ENCODE data around the gene GCC2.
"Not testable (repeated sequence)": the region's sequence is repeated elsewhere in the genome, so short reads cannot be mapped to it uniquely, and the experiment has no call there.

GCC2 gene

DNA sequence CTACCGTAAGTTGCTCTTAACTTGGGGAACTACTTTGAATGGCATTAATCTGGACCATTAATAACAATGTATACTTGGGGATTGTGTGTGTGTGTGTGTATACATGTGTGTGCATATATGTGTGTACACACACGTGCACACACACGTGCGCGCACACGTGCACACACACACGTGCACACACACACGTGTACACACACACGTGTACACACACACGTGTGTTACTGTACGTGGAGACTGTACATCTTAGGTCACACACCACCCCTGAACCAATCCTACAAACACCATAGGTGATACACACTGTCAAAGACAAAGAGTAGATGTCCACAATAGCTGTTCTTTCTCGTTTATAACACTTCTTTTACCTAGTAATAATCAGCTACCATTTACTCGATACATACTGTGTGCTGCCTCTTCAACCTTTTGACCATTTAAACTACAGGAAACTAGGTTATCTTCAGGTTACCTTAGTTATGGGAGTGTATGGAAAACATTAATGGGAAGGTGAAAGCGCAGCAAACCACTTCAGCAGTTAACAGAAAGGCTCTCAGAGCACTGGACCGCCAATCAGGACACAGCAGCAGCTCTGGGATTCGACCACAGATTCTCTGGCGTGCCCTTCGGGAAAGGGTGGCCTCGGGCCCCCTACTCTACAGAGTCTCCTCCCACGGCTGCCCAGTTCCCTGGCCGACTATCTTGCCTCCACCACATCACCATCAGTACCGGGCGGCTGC, 894 bp upstream of the GCC2 start:
- no peak for TF ChIP-seq POLR2A (IDR thresholded peaks at IDR 0.05; ENCODE audit: extremely low read depth, insufficient read length)
- TF ChIP-seq, protein P1, sequence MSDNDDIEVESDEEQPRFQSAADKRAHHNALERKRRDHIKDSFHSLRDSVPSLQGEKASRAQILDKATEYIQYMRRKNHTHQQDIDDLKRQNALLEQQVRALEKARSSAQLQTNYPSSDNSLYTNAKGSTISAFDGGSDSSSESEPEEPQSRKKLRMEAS (IDR thresholded peaks at IDR 0.05; ENCODE audit: low read depth, low read length) = no peak
- TF ChIP-seq, protein P2, sequence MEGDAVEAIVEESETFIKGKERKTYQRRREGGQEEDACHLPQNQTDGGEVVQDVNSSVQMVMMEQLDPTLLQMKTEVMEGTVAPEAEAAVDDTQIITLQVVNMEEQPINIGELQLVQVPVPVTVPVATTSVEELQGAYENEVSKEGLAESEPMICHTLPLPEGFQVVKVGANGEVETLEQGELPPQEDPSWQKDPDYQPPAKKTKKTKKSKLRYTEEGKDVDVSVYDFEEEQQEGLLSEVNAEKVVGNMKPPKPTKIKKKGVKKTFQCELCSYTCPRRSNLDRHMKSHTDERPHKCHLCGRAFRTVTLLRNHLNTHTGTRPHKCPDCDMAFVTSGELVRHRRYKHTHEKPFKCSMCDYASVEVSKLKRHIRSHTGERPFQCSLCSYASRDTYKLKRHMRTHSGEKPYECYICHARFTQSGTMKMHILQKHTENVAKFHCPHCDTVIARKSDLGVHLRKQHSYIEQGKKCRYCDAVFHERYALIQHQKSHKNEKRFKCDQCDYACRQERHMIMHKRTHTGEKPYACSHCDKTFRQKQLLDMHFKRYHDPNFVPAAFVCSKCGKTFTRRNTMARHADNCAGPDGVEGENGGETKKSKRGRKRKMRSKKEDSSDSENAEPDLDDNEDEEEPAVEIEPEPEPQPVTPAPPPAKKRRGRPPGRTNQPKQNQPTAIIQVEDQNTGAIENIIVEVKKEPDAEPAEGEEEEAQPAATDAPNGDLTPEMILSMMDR (IDR thresholded peaks at IDR 0.05; ENCODE audit: low read depth, low read length) = no peak
- no peak for TF ChIP-seq MYC (IDR thresholded peaks at IDR 0.05; ENCODE audit: low read depth, low read length)
- DNase-seq (ENCODE audit: low read depth) = no peak
- peak overlapping the region; percentile 98 for H3K4me3 ChIP-seq (ENCODE audit: low read depth, low read length)

DNA sequence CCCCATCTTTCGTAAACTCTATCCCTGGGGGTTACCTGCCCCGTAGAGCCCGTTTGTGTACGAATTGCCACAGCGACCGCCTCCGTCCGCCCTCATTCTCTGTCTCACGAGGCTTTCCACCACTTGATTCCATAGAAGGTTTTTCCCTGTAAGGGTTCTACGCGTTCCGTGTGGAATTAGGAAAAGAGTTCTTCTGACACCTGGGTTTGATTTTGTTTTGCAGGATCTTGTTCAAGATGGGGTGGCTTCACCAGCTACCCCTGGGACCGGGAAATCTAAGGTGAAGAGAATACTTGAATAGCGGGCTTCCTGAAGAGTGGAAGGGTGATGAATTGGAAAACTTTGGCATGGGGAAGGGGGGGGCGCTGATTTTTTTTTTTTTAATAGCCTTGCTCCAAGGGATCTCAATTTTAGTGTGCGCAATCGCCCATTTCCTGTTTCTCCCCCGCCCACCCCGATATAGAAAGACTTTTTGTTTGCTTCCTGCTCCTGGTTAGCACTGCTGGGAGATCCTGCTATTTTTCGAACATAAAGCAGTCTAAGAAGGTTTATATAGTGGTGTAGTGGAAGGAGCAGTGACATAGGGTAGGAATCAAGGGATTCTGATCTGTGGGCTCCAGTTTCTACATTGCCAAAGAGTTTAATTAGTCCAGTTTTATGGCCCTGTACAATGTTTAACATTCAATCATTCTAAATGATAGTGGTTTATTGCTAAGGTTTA, 564 bp downstream of the GCC2 start:
- TF ChIP-seq, protein P2 (IDR thresholded peaks at IDR 0.05; ENCODE audit: low read depth, low read length) = no peak
- TF ChIP-seq, protein P1 (IDR thresholded peaks at IDR 0.05; ENCODE audit: low read depth, low read length) = 0 out of 2 replicates have a peak, but pooled peaks have one; percentile 28
- TF ChIP-seq POLR2A (IDR thresholded peaks at IDR 0.05; ENCODE audit: extremely low read depth, insufficient read length) = no peak
- TF ChIP-seq MYC (IDR thresholded peaks at IDR 0.05; ENCODE audit: low read depth, low read length) = peak; percentile 35; the same call in 1 of the 2 replicates
- peak; percentile 61 for DNase-seq (ENCODE audit: low read depth)

DNA sequence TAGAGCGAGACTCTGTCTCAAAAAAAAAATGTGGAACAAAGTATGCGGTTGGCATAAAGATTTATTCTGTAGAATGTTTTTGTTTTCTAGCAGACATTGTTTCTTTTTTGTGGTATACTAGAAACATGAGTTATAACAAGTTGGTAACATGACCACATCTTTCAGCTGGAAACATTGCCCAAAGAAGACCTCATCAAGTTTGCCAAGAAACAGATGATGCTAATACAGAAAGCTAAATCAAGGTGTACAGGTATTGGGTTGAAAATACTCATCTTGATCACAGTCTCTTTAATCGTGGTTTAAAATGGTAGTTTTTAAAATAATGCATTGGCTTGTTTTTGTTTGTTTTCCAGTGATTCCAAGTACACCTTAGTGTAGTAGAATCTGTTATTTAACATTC, 1.9 kb downstream of the GCC2 start:
- DNase-seq (ENCODE audit: low read depth) = no peak
- H3K4me3 ChIP-seq (ENCODE audit: low read depth, low read length) = no peak overlapping the region
- TF ChIP-seq, protein P1 (IDR thresholded peaks at IDR 0.05; ENCODE audit: low read depth, low read length) = no peak
- TF ChIP-seq, protein P2 (IDR thresholded peaks at IDR 0.05; ENCODE audit: low read depth, low read length) = no peak
- TF ChIP-seq MYC (IDR thresholded peaks at IDR 0.05; ENCODE audit: low read depth, low read length) (no peak), POLR2A (IDR thresholded peaks at IDR 0.05; ENCODE audit: extremely low read depth, insufficient read length) (no peak)

More for the DNA sequence above, 564 bp downstream of the GCC2 start:
- H3K4me3 ChIP-seq (ENCODE audit: low read depth, low read length) = peak overlapping the region; percentile 98

- TF ChIP-seq, protein P2 (IDR thresholded peaks at IDR 0.05; ENCODE audit: low read depth, low read length) = no peak
- TF ChIP-seq POLR2A (IDR thresholded peaks at IDR 0.05; ENCODE audit: extremely low read depth, insufficient read length) (no peak), MYC (IDR thresholded peaks at IDR 0.05; ENCODE audit: low read depth, low read length) (no peak)
- TF ChIP-seq, protein P1 (IDR thresholded peaks at IDR 0.05; ENCODE audit: low read depth, low read length) = no peak
- no peak overlapping the region for H3K4me3 ChIP-seq (ENCODE audit: low read depth, low read length)
- no peak for DNase-seq (ENCODE audit: low read depth)
Observed at GRCh38 chr2:108451976-108452375, 3.0 kb downstream of the GCC2 start.

DNA sequence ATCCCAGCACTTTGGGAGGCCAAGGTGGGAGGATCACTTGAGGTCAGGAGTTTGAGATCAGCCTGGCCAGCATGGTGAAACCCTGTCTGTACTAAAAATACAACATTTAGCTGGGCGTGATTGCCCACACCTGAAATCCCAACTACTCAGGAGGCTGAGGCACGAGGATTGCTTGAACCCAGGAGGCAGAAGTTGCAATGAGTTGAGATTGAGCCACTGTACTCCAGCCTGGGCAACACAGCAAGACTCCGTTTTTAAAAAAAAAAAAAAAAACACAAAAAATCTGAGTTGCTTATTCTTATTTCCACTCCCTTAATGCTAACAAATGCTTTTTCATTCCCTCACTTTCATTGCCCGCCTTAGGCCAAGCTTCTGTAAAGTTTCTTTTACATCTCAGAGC, 4.5 kb downstream of the GCC2 start:
- not testable (repeated sequence) for H3K4me3 ChIP-seq (ENCODE audit: low read depth, low read length); DNase-seq (ENCODE audit: low read depth)

DNA sequence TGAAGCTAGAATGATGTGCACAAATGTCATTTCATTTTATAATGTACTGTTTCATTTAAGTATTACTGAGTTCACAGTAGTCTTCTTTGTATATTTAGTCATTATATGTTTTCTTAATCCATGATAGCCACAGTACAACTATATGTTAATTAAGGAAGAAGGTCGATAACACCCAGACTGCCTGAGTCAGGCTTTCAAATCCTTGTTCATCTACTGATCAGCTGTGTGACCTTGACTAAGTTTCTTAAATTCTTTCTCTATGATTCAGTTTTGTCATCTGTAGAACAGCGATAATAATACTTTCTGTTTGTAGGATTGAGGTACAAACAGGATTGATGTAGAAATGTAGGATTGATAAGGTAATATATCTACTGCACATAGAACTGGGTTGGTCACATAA, 5.4 kb downstream of the GCC2 start:
- TF ChIP-seq, protein P1 (IDR thresholded peaks at IDR 0.05; ENCODE audit: low read depth, low read length) = no peak
- TF ChIP-seq POLR2A (IDR thresholded peaks at IDR 0.05; ENCODE audit: extremely low read depth, insufficient read length) (no peak), MYC (IDR thresholded peaks at IDR 0.05; ENCODE audit: low read depth, low read length) (no peak)
- TF ChIP-seq, protein P2 (IDR thresholded peaks at IDR 0.05; ENCODE audit: low read depth, low read length) = no peak
- DNase-seq (ENCODE audit: low read depth) = no peak
- no peak overlapping the region for H3K4me3 ChIP-seq (ENCODE audit: low read depth, low read length)
